Activated CD8-positive, alpha-beta memory T cell treated with anti-CD3 and anti-CD28 coated beads, Interleukin-2, amount 50 U/mL, for 24 hours (primary cell): ENCODE results near the gene SIRPD.

Source experiments
- DNase-seq: peaks from one replicate; pipeline ENCODE4 v3.0.0-alpha.2; 2020; ENCODE audit errors: extremely low read depth

SIRPD gene

DNA sequence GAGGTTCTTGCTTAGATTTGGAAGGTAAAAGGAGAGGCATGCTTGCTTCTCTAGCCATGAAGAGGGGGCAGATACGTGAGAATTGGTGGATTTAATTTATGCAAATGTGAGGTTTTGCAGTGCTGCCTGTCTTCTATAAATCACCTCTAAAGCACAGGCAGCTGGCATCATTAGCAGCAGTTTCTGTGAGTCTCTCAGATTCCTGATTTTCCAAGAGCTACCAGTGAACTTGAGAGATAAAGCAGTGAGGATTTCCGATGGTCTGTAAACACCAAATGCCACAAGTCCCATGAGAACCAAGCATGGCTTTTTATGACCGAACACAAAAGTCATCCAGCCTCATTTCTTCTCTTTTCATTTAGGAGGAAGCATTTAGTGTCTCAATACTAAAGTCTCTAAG is 63.1 kb downstream of the SIRPD start:
- DNase-seq = no peak

- no peak for DNase-seq
These were observed 64.0 kb downstream of the SIRPD start for GRCh38 chr20:1493536-1493935.

DNA sequence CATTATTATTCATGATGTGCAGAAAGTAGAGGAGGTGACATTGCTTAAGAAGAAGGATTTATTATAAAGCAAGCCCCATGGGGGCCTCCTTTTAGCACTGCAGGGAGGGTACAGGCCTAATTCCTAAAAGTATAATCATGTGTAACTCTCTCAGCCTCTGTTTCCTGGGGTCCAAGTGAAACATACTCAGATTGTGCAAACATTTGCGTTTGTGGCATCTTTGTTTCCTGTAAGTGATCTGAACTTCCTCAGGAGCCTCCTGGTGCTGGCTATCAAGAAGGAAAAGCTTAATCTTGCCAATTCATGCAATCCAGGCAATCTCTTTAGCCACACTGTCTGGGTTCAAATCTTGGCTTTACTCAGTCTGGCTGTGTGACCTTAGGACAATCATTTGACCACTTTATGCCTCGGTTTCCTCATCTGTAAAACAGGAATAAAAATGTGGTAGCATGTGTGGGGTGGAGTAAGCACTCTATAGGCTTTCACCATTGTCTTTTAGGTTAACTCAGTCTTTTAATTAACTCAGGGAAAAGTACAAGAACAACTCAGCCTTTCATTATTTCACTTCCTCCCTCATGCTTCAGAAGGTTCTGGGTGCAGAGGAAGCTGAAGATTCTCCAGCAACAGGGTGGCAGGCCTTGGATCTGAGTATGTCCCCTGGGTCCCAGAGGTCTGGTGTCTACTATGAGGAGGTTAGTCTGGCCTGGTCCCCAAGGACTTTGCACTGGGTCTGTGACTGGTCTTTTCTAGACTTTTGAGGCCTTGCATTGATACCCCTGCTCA is 65.5 kb downstream of the SIRPD start:
- DNase-seq = no peak

DNA sequence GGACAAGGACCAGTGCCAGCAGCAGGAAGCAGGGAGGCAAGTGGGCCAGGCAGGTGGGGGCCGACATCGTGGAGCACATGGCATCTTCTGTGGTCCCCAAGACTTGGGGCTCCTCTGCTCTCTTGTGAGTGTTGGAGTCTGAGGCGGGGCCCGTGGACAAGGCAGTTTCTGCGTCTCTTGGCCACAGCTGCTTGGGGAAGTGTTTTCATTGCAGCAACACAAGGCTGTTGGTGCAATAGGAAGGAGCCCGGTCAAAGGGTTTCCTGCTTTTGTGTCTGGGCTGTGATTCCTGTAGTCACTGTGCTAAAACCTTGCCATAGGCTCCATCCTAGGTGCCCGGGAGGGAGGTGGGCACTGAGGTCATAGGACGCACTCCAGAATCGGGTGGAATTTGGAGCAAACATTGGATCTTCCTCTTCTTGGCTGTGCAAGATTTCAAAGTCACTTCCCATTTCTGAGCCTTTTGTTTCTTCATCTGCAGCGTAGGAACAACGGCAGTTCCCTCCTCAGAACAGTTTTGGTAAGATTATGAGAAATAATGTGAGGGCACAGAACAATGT is 66.1 kb downstream of the SIRPD start, which contains the start of gene SIRPB2:
SIRPB2 (minus strand) TSS at position 140 of the 560 bp plus-strand sequence; CDS start at position 79, 61 bp downstream.
- no peak for DNase-seq

GRCh38 chr20:1490643-1491195 is 66.8 kb downstream of the SIRPD start:
- no peak for DNase-seq

- DNase-seq = no peak
These were observed 67.6 kb downstream of the SIRPD start for GRCh38 chr20:1489764-1490436.

DNA sequence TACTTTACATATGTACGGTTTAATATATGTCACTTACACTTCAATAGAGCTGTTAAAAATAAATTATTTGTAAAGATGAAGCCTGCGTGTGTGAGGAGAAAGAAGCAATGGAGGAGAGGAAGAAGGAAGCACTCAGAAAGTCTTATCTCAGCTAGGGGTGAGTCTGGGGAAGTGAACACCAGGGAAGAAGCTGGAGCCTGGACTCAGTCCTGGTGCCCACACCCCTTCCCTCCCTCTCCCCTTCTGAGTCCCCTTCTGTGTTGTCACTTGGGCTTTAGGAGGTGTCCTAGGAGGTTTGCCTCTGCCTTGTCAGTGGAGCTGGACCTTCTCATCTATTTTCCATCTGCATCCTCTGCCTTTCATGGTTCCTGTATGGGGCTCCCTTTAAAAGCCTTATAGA is 68.2 kb downstream of the SIRPD start:
- DNase-seq = no peak

- DNase-seq = no peak
These were observed 70.9 kb downstream of the SIRPD start for GRCh38 chr20:1486566-1486965.

- DNase-seq = no peak
These were observed 72.9 kb downstream of the SIRPD start for GRCh38 chr20:1484438-1485116.
